Activated CD4-positive, alpha-beta memory T cell treated with anti-CD3 and anti-CD28 coated beads, Interleukin-2, amount 10 ng/mL, durations not matched to agents 7 days and 5 days (primary cell): ENCODE data around the gene KCNJ4. TPM values are rescaled to one million over a fixed set of nuclear protein-coding genes. Genes with fewer than 3 reads are reported as not detected.

Experiments
- CTCF ChIA-PET: fragments of 350-600 bp; sonication (Branson Sonifier 250); formaldehyde crosslinking; loops from one replicate; lab custom pipeline; 2021; ENCODE audit warnings: antibody characterized with exemption, inconsistent platforms; lab: Charles Lee
- POLR2A ChIA-PET: fragments of 350-600 bp; sonication (Branson Sonifier 250); formaldehyde crosslinking; loops from one replicate; lab custom pipeline; 2021; ENCODE audit warnings: antibody characterized with exemption; lab: Charles Lee
- DNase-seq: peaks from one replicate; pipeline ENCODE4 v3.0.0-alpha.2; 2020
- H3K27ac Mint-ChIP-seq: one replicate; pipeline ENCODE4 v1.8.0; 2021; ENCODE audit warnings: mild to moderate bottlenecking, mixed read lengths
- H3K27me3 Mint-ChIP-seq: one replicate; pipeline ENCODE4 v1.8.0; 2021; ENCODE audit warnings: mixed read lengths
- H3K36me3 Mint-ChIP-seq: one replicate; pipeline ENCODE4 v1.8.0; 2021; ENCODE audit warnings: low read depth, mixed read lengths
- H3K4me1 Mint-ChIP-seq: one replicate; pipeline ENCODE4 v1.8.0; 2021; ENCODE audit warnings: mixed read lengths
- H3K4me3 Mint-ChIP-seq: one replicate; pipeline ENCODE4 v1.8.0; 2021; ENCODE audit warnings: mild to moderate bottlenecking, mixed read lengths
- H3K9me3 Mint-ChIP-seq: one replicate; pipeline ENCODE4 v1.8.0; 2021; ENCODE audit warnings: mixed read lengths
- total RNA-seq, 2 experiments: library from RNA; stranded (reverse); gene quantifications; one replicate each; pipeline ENCODE4 v1.2.3, GENCODE V29; 2021

Gene KCNJ4
- total RNA-seq: not detected

DNA sequence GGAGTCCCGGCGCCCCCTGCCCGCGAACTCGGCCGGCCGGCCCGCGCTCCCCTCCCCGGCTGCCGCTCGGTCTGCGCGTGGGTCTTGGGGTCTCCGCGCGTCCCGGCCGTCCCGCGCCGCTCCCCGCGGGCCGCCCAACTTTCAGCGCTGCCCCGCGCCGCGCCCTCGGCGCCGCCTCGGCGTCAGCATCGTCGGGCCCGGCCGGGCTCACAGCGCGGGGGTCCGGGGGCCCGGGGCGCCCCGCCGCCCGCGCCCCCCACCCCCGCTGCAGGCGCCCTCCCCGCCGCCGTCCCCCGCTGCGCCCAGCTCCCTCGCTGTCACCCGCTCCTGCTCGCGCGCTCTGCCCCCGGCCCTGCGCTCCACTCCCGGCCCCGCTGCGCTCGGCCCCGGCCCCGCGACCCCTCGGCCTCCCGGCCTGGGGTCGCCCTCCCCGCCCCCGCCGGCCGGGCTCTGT is at the start of gene KCNJ4:
Gene KCNJ4, minus strand, starts transcription at position 124 of the 454 bp plus-strand sequence. CDS start 27,067 bp downstream, outside the sequence.
- H3K4me1 Mint-ChIP-seq: peaks cover 13% of the 10 kb centered on the region
- POLR2A ChIA-PET: interaction anchor here (0.6 kb wide), 1 partner anchor 242 kb away, joined by 3 read pairs; no protein-coding TSS in a partner anchor
- CTCF ChIA-PET: no interaction called here
- no peak within 1 kb of the TSS for H3K27ac Mint-ChIP-seq
- no peaks in the 10 kb centered on the region for H3K9me3 Mint-ChIP-seq
- no peaks in the 10 kb centered on the region for H3K36me3 Mint-ChIP-seq
- peaks cover 72% of the 10 kb centered on the region for H3K27me3 Mint-ChIP-seq
- no peak for DNase-seq
- H3K4me3 Mint-ChIP-seq: peak within 1 kb of the TSS; percentile 55

DNA sequence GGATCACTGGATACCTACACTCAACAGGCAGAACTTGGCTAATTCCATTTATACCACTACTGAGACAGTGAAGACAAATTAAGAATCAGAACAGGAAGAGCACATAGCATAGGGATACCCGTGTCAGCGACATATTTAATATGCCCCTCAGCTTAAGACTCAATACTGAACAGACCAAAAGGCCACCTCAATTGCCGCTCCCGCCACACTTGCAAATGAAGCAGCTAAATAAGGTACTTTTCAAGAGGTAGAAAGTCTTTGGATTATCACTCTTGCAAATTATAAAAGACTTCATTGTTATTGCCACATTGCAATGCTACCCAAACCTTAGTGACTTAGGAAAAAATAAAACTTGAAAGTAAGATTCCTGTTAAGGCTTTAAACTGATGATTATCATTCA is 48.0 kb upstream of the KCNJ4 start:
- ChIA-PET POLR2A (interaction anchor here (1.6 to 2.9 kb wide), 4 partner anchors 10 to 68 kb away, joined by 6 to 17 read pairs (median 11); partner anchors contain the start of gene DMC1), CTCF (interaction anchor here (0.7 to 2.1 kb wide), 3 partner anchors 12 to 1010 kb away, joined by 3 to 13 read pairs (median 4); no protein-coding TSS in a partner anchor)
- Mint-ChIP-seq H3K27me3 (no peaks in the 10 kb centered on the region), H3K9me3 (no peaks in the 10 kb centered on the region), H3K27ac (peak overlapping the region; percentile 61), H3K36me3 (peaks cover 75% of the 10 kb centered on the region), H3K4me3 (peak overlapping the region; percentile 83), H3K4me1 (peaks cover 65% of the 10 kb centered on the region)
- DNase-seq: no peak

DNA sequence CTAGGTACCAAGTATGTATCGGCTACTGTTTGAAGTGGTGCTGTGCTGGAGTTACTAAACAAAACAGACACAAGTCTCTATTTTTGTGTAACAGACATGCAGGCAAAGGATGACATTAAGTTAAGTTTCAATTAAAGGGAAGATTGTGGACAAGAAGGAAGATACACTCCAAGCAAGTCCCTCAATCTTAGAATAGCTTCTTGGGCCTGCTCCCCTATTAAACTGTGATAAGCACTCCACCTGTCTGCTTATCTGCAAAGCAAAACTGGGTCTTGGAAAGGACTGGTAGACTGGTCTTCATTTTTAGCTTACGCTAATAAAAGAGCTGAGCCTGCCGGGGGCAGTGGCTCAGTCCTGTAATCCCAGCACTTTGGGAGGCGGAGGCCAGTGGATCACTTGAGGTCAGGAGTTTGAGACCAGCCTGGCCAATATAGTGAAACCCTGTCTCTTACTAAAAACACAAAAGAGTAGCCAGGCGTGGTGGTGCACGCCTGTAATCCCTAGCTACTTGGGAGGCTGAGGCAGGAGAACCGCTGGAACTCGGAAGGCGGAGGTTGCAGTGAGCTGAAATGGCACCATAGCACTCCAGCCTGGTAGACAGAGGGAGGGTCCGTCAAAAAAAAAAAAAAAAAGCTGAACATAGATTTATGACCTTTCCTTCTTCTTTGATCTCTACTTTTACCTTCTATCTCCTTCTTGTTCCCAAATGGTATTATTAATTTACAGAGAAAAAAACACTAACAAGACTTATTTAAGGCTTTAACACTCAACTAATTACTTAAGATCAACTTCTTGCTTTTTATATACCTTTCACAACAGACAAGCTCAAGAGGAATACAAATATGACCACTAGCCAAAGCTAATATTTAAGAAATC is 47.0 kb upstream of the KCNJ4 start:
- no peaks in the 10 kb centered on the region for H3K9me3 Mint-ChIP-seq
- H3K27me3 Mint-ChIP-seq: no peaks in the 10 kb centered on the region
- POLR2A ChIA-PET: interaction anchor here (0.7 to 2.9 kb wide), 6 partner anchors 9 to 321 kb away, joined by 3 to 17 read pairs (median 8); partner anchors contain the start of gene DMC1
- H3K36me3 Mint-ChIP-seq: peaks cover 77% of the 10 kb centered on the region
- H3K4me1 Mint-ChIP-seq: peaks cover 65% of the 10 kb centered on the region
- CTCF ChIA-PET: interaction anchor here (0.7 to 2.1 kb wide), 4 partner anchors 10 to 1011 kb away, joined by 3 to 13 read pairs (median 4); no protein-coding TSS in a partner anchor
- H3K27ac Mint-ChIP-seq: peak overlapping the region; percentile 23
- H3K4me3 Mint-ChIP-seq: peak overlapping the region; percentile 83
- no peak for DNase-seq

DNA sequence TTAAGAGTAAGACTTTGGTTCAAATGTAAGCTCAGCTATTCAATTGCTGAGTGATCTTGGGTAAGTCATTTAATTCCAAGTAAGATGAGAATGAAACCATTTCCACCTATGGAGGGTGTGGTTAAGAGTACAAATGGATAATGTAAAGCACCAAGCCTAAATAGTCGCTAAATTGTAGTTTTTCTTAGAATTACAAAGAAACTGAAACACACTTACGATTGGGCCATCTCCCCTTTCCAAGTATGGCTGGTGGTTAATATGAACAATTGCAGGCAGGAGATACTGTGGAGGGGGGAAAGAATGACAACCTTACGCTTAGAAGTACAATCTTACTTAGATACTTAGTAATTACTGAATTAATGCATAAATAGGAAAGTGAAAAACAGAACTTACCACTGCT is 42.9 kb upstream of the KCNJ4 start:
- no peak overlapping the region for H3K4me3 Mint-ChIP-seq
- POLR2A ChIA-PET: interaction anchor here (0.7 to 2.1 kb wide), 6 partner anchors 9 to 72 kb away, joined by 3 to 8 read pairs (median 4); partner anchors contain the start of gene DMC1

DNA sequence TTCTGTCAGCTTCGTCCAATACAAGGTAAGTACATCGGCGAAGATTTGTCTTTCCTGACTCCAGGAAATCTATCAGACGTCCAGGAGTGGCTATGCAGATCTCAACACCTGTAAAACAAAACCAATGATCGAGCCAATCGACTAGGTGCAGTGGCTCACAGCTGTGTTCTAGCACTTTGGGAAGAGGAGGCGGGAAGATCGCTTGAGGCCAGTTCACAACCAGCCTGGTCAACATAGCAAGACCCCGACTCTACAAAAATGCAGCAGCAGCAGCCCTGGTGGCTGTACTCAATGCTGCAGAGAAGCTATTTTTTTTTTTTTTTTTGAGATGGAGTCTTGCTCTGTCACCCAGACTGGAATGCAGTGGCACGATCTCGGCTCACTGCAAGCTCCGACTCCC is 39.9 kb upstream of the KCNJ4 start:
- Mint-ChIP-seq H3K27me3 (no peaks in the 10 kb centered on the region), H3K27ac (no peak overlapping the region), H3K4me1 (peaks cover 64% of the 10 kb centered on the region), H3K4me3 (no peak overlapping the region), H3K36me3 (peaks cover 87% of the 10 kb centered on the region), H3K9me3 (no peaks in the 10 kb centered on the region)
- ChIA-PET POLR2A (interaction anchor here (1.4 to 3.4 kb wide), 3 partner anchors 9 to 12 kb away, joined by 4 to 16 read pairs (median 9); no protein-coding TSS in a partner anchor), CTCF (interaction anchor here (0.6 to 1.1 kb wide), 4 partner anchors 9 to 189 kb away, joined by 3 to 4 read pairs (median 3); no protein-coding TSS in a partner anchor)
- DNase-seq: no peak

More for the DNA sequence above, 42.9 kb upstream of the KCNJ4 start:
- CTCF ChIA-PET: interaction anchor here (0.7 to 1.3 kb wide), 2 partner anchors 15 to 74 kb away, joined by 4 to 7 read pairs; no protein-coding TSS in a partner anchor
- DNase-seq: no peak
- Mint-ChIP-seq H3K27ac (peak overlapping the region; percentile 49), H3K27me3 (no peaks in the 10 kb centered on the region), H3K9me3 (no peaks in the 10 kb centered on the region), H3K4me1 (peaks cover 73% of the 10 kb centered on the region), H3K36me3 (peaks cover 87% of the 10 kb centered on the region)

DNA sequence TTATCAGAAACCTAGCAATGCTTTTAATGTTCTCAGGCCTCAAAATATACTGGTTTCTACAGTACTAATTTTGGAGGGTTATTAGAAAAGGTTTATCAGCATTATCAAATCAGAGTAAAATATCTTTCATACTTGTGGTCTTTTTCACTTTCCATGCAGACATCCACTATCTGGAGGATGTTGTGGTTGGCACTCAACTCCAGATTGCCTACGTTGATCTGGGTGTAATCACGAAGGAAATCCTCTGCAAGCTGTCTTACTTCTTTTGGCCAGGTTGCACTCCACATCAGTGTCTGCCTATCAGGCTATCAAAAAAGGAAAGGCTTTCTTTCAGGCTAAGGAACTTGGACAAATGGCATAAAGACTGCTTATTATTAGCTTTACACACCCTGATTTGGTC is 39.5 kb upstream of the KCNJ4 start:
- CTCF ChIA-PET: interaction anchor here (0.6 to 1.1 kb wide), 2 partner anchors 10 to 189 kb away, joined by 3 read pairs; no protein-coding TSS in a partner anchor
- peak overlapping the region; percentile 7 for H3K27ac Mint-ChIP-seq

DNA sequence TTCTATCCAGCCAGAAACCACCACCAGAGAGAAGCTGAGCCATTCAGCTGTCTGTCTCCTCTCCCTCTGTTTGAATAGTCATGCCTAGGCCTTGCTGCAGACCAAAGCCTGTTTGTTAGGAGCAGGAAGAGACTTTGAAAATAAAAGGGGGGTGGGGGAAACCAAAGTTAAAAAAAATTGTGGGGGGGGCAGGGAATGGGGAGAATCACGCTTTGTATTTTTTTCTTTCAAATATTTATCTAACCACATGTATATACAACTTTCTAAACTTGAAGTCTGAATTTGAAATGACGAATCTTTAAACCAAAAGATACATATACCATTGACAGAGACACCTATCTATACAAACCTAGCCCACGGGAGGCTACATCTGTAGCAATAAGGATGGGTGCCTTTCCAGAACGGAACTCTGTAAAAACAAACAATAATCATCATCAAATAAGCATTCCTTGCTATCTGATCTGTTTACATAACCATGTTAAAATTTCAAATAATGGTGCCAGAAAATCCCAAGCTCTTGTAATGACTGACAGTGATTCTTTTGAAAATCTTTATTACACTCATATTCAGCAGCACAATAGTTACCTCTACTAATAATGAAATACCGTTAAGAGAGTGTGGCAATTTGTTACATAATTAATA is 36.8 kb upstream of the KCNJ4 start:
- Mint-ChIP-seq H3K27me3 (no peaks in the 10 kb centered on the region), H3K27ac (no peak overlapping the region), H3K4me3 (no peak overlapping the region), H3K4me1 (peaks cover 57% of the 10 kb centered on the region), H3K9me3 (no peaks in the 10 kb centered on the region), H3K36me3 (peaks cover 90% of the 10 kb centered on the region)
- ChIA-PET CTCF (interaction anchor here (2.2 to 2.4 kb wide), 2 partner anchors 10 to 440 kb away, joined by 8 to 13 read pairs; no protein-coding TSS in a partner anchor), POLR2A (interaction anchor here (0.9 to 4.9 kb wide), 4 partner anchors 9 to 93 kb away, joined by 3 to 31 read pairs (median 6); no protein-coding TSS in a partner anchor)
- DNase-seq: no peak

More for the DNA sequence above, 39.5 kb upstream of the KCNJ4 start:
- peaks cover 88% of the 10 kb centered on the region for H3K36me3 Mint-ChIP-seq
- POLR2A ChIA-PET: interaction anchor here (2.4 to 3.4 kb wide), 3 partner anchors 8 to 12 kb away, joined by 9 to 16 read pairs (median 9); no protein-coding TSS in a partner anchor
- H3K9me3 Mint-ChIP-seq: no peaks in the 10 kb centered on the region
- no peak for DNase-seq
- peaks cover 66% of the 10 kb centered on the region for H3K4me1 Mint-ChIP-seq
- H3K4me3 Mint-ChIP-seq: no peak overlapping the region
- H3K27me3 Mint-ChIP-seq: no peaks in the 10 kb centered on the region

DNA sequence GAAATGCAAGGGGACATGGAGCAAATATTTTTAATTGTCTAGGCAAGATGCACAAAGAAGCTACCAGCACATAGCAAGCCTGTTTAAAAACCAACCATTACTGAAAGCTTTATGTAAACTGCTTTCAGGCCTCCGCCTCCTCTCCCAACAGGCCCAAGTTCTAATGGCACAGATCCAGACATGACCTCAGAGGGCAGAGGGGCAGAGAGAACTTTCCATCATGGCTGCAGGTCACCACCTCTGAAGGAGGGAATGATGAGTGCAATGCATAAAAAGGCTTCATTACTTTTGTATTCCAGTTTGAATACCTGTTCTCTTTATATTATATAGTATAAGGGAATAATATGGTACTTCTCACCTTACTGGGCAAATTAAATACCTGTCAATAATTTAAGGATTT is 35.9 kb upstream of the KCNJ4 start:
- H3K4me3 Mint-ChIP-seq: no peak overlapping the region
- H3K36me3 Mint-ChIP-seq: peaks cover 92% of the 10 kb centered on the region
- H3K27ac Mint-ChIP-seq: peak overlapping the region; percentile 67
- no peak for DNase-seq
- ChIA-PET POLR2A (interaction anchor here (1.0 to 4.9 kb wide), 4 partner anchors 10 to 81 kb away, joined by 3 to 31 read pairs (median 4); no protein-coding TSS in a partner anchor), CTCF (interaction anchor here (2.2 to 2.4 kb wide), 2 partner anchors 11 to 439 kb away, joined by 8 to 13 read pairs; no protein-coding TSS in a partner anchor)
- H3K4me1 Mint-ChIP-seq: peaks cover 53% of the 10 kb centered on the region
- H3K9me3 Mint-ChIP-seq: no peaks in the 10 kb centered on the region
- no peaks in the 10 kb centered on the region for H3K27me3 Mint-ChIP-seq

DNA sequence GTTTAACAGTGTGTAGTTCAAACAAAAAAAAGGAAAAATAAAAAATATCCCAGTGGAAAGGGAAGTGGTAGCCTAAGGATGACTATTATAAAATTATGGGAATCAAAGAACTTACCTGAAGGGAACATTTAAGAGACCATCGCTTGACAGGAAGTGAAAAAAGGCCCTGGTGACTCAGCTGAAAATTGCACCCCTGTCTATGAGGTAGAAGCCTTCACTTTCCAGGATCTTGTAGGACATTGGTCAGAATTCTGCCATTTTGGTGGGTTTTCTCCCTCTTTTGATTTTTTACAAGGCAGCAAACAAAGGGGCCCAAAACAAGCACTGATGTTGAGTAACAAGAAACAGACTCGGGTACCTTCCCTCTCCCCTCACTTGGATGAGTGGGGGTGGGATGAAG is 35.5 kb upstream of the KCNJ4 start:
- H3K27ac Mint-ChIP-seq: peak overlapping the region; percentile 67
- H3K9me3 Mint-ChIP-seq: no peaks in the 10 kb centered on the region
- peaks cover 49% of the 10 kb centered on the region for H3K4me1 Mint-ChIP-seq
- H3K27me3 Mint-ChIP-seq: no peaks in the 10 kb centered on the region
- ChIA-PET CTCF (interaction anchor here (2.2 to 2.4 kb wide), 2 partner anchors 11 to 438 kb away, joined by 8 to 13 read pairs; no protein-coding TSS in a partner anchor), POLR2A (interaction anchor here (1.0 to 4.9 kb wide), 6 partner anchors 9 to 82 kb away, joined by 3 to 31 read pairs (median 4); no protein-coding TSS in a partner anchor)
- no peak overlapping the region for H3K4me3 Mint-ChIP-seq
- DNase-seq: no peak
- H3K36me3 Mint-ChIP-seq: peaks cover 92% of the 10 kb centered on the region

DNA sequence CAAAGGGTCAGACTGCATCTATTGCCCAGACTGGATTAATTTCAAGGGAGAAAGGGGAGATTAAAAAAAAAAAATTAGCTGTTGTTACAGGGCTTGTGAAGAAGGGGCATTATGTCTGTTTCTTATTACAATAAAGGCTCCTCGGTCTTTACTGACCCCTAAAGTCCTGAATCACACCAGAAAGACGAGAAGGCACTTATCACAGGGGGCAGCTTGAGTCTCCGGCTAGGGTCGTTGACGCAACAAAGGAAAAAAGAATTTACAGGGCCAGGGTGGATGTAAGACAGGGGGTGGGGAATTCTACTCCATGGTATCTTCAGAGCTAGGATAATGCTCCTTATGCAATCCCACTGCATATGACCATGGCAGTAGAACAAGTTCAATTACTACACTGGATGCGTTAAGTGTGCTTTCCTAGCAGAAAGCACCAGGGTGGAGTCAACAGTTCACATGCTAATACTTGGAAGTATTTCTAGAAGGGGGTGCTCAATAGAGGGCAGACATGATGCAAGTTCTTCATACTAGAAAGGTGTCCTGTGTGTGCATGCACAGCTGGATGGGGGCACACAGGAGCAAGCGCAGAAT is 34.7 kb upstream of the KCNJ4 start:
- CTCF ChIA-PET: interaction anchor here (2.2 kb wide), 1 partner anchor 12 kb away, joined by 13 read pairs; no protein-coding TSS in a partner anchor
- DNase-seq: no peak
- Mint-ChIP-seq H3K4me1 (peaks cover 46% of the 10 kb centered on the region), H3K36me3 (peaks cover 93% of the 10 kb centered on the region), H3K27me3 (no peaks in the 10 kb centered on the region), H3K27ac (no peak overlapping the region), H3K9me3 (no peaks in the 10 kb centered on the region), H3K4me3 (no peak overlapping the region)
- POLR2A ChIA-PET: interaction anchor here (1.1 to 4.9 kb wide), 6 partner anchors 9 to 82 kb away, joined by 3 to 31 read pairs (median 4); no protein-coding TSS in a partner anchor

DNA sequence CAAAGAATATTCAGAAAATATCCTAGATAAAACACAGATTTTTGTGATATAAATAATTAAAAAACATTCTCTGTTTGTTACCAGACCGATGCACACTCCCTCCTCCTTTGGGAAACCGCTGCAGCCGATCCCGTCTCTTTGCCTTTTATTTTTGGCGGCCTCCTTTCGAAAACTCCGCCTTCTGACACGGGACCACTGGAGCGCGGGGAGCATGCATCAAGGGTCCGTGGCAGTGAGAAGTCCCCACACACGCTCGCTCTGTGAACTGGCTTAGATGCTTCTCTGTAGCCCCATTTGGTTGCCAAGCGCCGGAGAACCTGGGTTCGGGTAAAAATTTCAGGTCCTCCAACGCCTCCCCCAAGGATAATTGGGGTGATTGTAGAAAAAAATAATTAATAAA is 34.1 kb upstream of the KCNJ4 start:
- Mint-ChIP-seq H3K36me3 (peaks cover 93% of the 10 kb centered on the region), H3K9me3 (no peaks in the 10 kb centered on the region), H3K4me3 (no peak overlapping the region), H3K27me3 (no peaks in the 10 kb centered on the region), H3K4me1 (peaks cover 44% of the 10 kb centered on the region), H3K27ac (no peak overlapping the region)
- POLR2A ChIA-PET: interaction anchor here (1.1 to 4.9 kb wide), 6 partner anchors 9 to 27 kb away, joined by 3 to 31 read pairs (median 5); no protein-coding TSS in a partner anchor
- DNase-seq: no peak
- CTCF ChIA-PET: no interaction called here
